Calu3 (cell line): Measurements from ENCODE around the gene PRKCA. TPM values are rescaled to one million over a fixed set of nuclear protein-coding genes. Genes with fewer than 3 reads are reported as not detected.

ENCODE experiments used
- BruUV-seq: library from RNA; stranded (reverse); fragments of 400-500 nt; replicated peaks from 2 replicates; lab custom pipeline; 2021; lab: Mats Ljungman, UMichigan
- CTCF ChIA-PET: fragments of 300-600 bp; sonication (Branson Sonifier 250); formaldehyde crosslinking; loops from one replicate; lab custom pipeline; 2022; ENCODE audit warnings: antibody characterized with exemption; lab: Charles Lee
- DNase-seq: peaks from one replicate; pipeline ENCODE4 v3.0.0; 2022
- H3K27ac Mint-ChIP-seq: one replicate; pipeline ENCODE4 v1.8.0; 2022; ENCODE audit warnings: mixed read lengths; ENCODE audit not compliant: unreplicated experiment
- H3K27me3 Mint-ChIP-seq: one replicate; pipeline ENCODE4 v1.8.0; 2022; ENCODE audit warnings: mixed read lengths; ENCODE audit not compliant: unreplicated experiment
- H3K36me3 Mint-ChIP-seq: one replicate; pipeline ENCODE4 v1.8.0; 2022; ENCODE audit warnings: mild to moderate bottlenecking, moderate library complexity, mixed read lengths; ENCODE audit not compliant: insufficient read depth, unreplicated experiment
- H3K4me1 Mint-ChIP-seq: one replicate; pipeline ENCODE4 v1.8.0; 2022; ENCODE audit warnings: mild to moderate bottlenecking, low read depth, mixed read lengths; ENCODE audit not compliant: unreplicated experiment
- H3K4me3 Mint-ChIP-seq: one replicate; pipeline ENCODE4 v1.8.0; 2022; ENCODE audit warnings: mild to moderate bottlenecking, low read depth, moderate library complexity, mixed read lengths; ENCODE audit not compliant: unreplicated experiment
- H3K9me3 Mint-ChIP-seq: one replicate; pipeline ENCODE4 v1.8.0; 2022; ENCODE audit warnings: low read depth, mixed read lengths; ENCODE audit not compliant: unreplicated experiment
- CTCF ChIP-seq: fragments of 200-600 bp; IDR thresholded peaks from one replicate; pipeline ENCODE4 v1.8.0; 2022; ENCODE audit warnings: antibody characterized with exemption; ENCODE audit not compliant: unreplicated experiment
- intact Hi-C: fragments of 100-400 bp; cut with micrococcal nuclease; formaldehyde crosslinking; loops from one replicate; pipeline ENCODE4 v1.10.0; 2022; ENCODE audit not compliant: unreplicated experiment
- total RNA-seq: library from RNA; stranded (reverse); gene quantifications from 2 replicates; pipeline ENCODE4 v1.2.3, GENCODE V29; 2022

The PRKCA gene
- total RNA-seq, 1 experiment from 2014 or later: 126 TPM

GRCh38 chr17:66715076-66715675 is 412.8 kb downstream of the PRKCA start:
- Mint-ChIP-seq H3K27me3 (no peaks in the 10 kb centered on the region), H3K9me3 (no peaks in the 10 kb centered on the region), H3K4me1 (peaks cover 42% of the 10 kb centered on the region), H3K27ac (no peak overlapping the region), H3K4me3 (no peak overlapping the region), H3K36me3 (peaks cover 49% of the 10 kb centered on the region)
- intact Hi-C loops: loop anchor here (1.0 kb wide), 1 partner anchor 191 kb away; no protein-coding TSS in a partner anchor
- no peak for DNase-seq
- no peak for TF ChIP-seq CTCF
- no TSS peak for BruUV-seq
- CTCF ChIA-PET: no interaction called here

GRCh38 chr17:66715745-66716156 is 413.3 kb downstream of the PRKCA start:
- peaks cover 45% of the 10 kb centered on the region for H3K36me3 Mint-ChIP-seq
- H3K4me1 Mint-ChIP-seq: peaks cover 36% of the 10 kb centered on the region
- no peaks in the 10 kb centered on the region for H3K27me3 Mint-ChIP-seq
- H3K27ac Mint-ChIP-seq: no peak overlapping the region
- CTCF ChIA-PET: no interaction called here
- BruUV-seq: no TSS peak
- peak; percentile 21 for TF ChIP-seq CTCF
- H3K4me3 Mint-ChIP-seq: no peak overlapping the region
- intact Hi-C loops: loop anchor here (1.0 kb wide), 1 partner anchor 191 kb away; no protein-coding TSS in a partner anchor
- peak; percentile 32 for DNase-seq
- no peaks in the 10 kb centered on the region for H3K9me3 Mint-ChIP-seq

GRCh38 chr17:66716236-66717026 is 414.0 kb downstream of the PRKCA start:
- Mint-ChIP-seq H3K36me3 (peaks cover 38% of the 10 kb centered on the region), H3K9me3 (no peaks in the 10 kb centered on the region), H3K4me1 (peaks cover 31% of the 10 kb centered on the region), H3K4me3 (no peak overlapping the region), H3K27ac (no peak overlapping the region), H3K27me3 (no peaks in the 10 kb centered on the region)
- intact Hi-C loops: no loop called here
- DNase-seq: no peak
- TF ChIP-seq CTCF: no peak
- CTCF ChIA-PET: no interaction called here
- no TSS peak for BruUV-seq

GRCh38 chr17:66717641-66718058 is 415.2 kb downstream of the PRKCA start:
- CTCF ChIA-PET: no interaction called here
- H3K27ac Mint-ChIP-seq: no peak overlapping the region

More at GRCh38 chr17:66717641-66718058, 415.2 kb downstream of the PRKCA start:
- Mint-ChIP-seq H3K4me1 (peaks cover 21% of the 10 kb centered on the region), H3K36me3 (peaks cover 29% of the 10 kb centered on the region), H3K27me3 (no peaks in the 10 kb centered on the region), H3K9me3 (no peaks in the 10 kb centered on the region), H3K4me3 (no peak overlapping the region)
- no peak for TF ChIP-seq CTCF
- intact Hi-C loops: no loop called here
- BruUV-seq: no TSS peak
- DNase-seq: peak; percentile 33
